HepG2 (cell line): ENCODE data around the gene PTPN22. TPM values are rescaled to one million over a fixed set of nuclear protein-coding genes. Genes with fewer than 3 reads are reported as not detected.
A peak's percentile ranks its signal among the peaks of the same experiment; 100 is the strongest.

ENCODE experiments used
- CC2D1A ChIP-seq: sonication (generic); formaldehyde crosslinking; IDR thresholded peaks from 2 replicates; pipeline ENCODE4 v1.8.1; 2023; ENCODE audit warnings: mild to moderate bottlenecking, missing genetic modification reagents
- GATA4 ChIP-seq: sonication (generic); IDR thresholded peaks from 2 replicates; pipeline ENCODE4 v1.6.1; 2016; ENCODE audit warnings: antibody characterized with exemption, low read depth, borderline replicate concordance
- HNF1A ChIP-seq, 2 experiments: sonication (generic) in 1 of 2; formaldehyde crosslinking in 1 of 2; IDR thresholded peaks; 2 replicates each; pipeline versions ENCODE4 v1.4.0 to v1.6.1; 2016 to 2020; ENCODE audit warnings: borderline replicate concordance in 1 of 2, low read depth in 1 of 2, mild to moderate bottlenecking in 1 of 2, missing genetic modification reagents in 1 of 2
- HOXA5 ChIP-seq: sonication (generic); formaldehyde crosslinking; IDR thresholded peaks from 2 replicates; pipeline ENCODE4 v1.4.0; 2020; ENCODE audit warnings: missing genetic modification reagents
- HOXA9 ChIP-seq: sonication (generic); formaldehyde crosslinking; IDR thresholded peaks from 2 replicates; pipeline ENCODE4 v1.8.1; 2022; ENCODE audit warnings: missing genetic modification reagents, mild to moderate bottlenecking, moderate library complexity, borderline replicate concordance
- JDP2 ChIP-seq: sonication (generic); formaldehyde crosslinking; IDR thresholded peaks from 2 replicates; pipeline ENCODE4 v1.8.1; 2022; ENCODE audit warnings: missing genetic modification reagents, borderline replicate concordance
- KDM5A ChIP-seq: fragments of 200-600 bp; sonication (generic); IDR thresholded peaks from 2 replicates; pipeline ENCODE4 v1.7.0; 2018; ENCODE audit warnings: antibody characterized with exemption, mild to moderate bottlenecking, low read length, borderline replicate concordance
- KLF13 ChIP-seq: sonication (generic); formaldehyde crosslinking; IDR thresholded peaks from 2 replicates; pipeline ENCODE4 v1.4.0; 2020; ENCODE audit warnings: mild to moderate bottlenecking, missing genetic modification reagents
- NFATC3 ChIP-seq: sonication (generic); formaldehyde crosslinking; IDR thresholded peaks from 2 replicates; pipeline ENCODE4 v1.5.1; 2020; ENCODE audit warnings: mild to moderate bottlenecking, missing genetic modification reagents
- PHF21A ChIP-seq: sonication (generic); formaldehyde crosslinking; IDR thresholded peaks from 2 replicates; pipeline ENCODE4 v1.5.0; 2020; ENCODE audit warnings: mild to moderate bottlenecking, missing genetic modification reagents
- PHF5A ChIP-seq: IDR thresholded peaks from one replicate; pipeline ENCODE4 v1.6.1; 2018; ENCODE audit warnings: low read depth, missing genetic modification reagents; ENCODE audit not compliant: unreplicated experiment
- POLR2AphosphoS5 ChIP-seq: IDR thresholded peaks from 2 replicates; pipeline ENCODE4 v1.6.1; 2012; ENCODE audit warnings: low read depth, low read length
- SUZ12 ChIP-seq: fragments of 150-350 bp; IDR thresholded peaks from 2 replicates; pipeline ENCODE4 v1.6.1; 2014; ENCODE audit warnings: low read depth, low read length
- TBL1XR1 ChIP-seq: fragments of 150-350 bp; IDR thresholded peaks from 2 replicates; pipeline ENCODE4 v1.6.1; 2014; ENCODE audit warnings: borderline replicate concordance, low read length; ENCODE audit not compliant: partially characterized antibody
- ZNF256 ChIP-seq: sonication (generic); formaldehyde crosslinking; conservative IDR thresholded peaks from 2 replicates; pipeline ENCODE4 v1.4.0; 2020; ENCODE audit warnings: missing genetic modification reagents
- ZNF839 ChIP-seq: sonication (generic); formaldehyde crosslinking; IDR thresholded peaks from 2 replicates; pipeline ENCODE4 v1.4.0; 2020; ENCODE audit warnings: missing genetic modification reagents, mild to moderate bottlenecking, borderline replicate concordance
- ZNF883 ChIP-seq: sonication (generic); formaldehyde crosslinking; IDR thresholded peaks from 2 replicates; pipeline ENCODE4 v1.5.1; 2020; ENCODE audit warnings: mild to moderate bottlenecking, missing genetic modification reagents; ENCODE audit errors: not compliant biosample characterization
- polyA plus RNA-seq, 8 experiments: library from polyadenylated mRNA; depleted of rRNA in 3 of 8; stranded (reverse) in 7 of 8; unstranded in 1 of 8; fragments of >200 nt; fragmentation: Illumina TruSeq in 4 of 8; extraction: Trizol in 4 of 8; gene quantifications; 2 replicates each; pipeline versions ENCODE4 v1.2.1 to v1.2.3, GENCODE V29; 2011 to 2016; ENCODE audit warnings: low read depth in 4 of 8, missing spikeins in 1 of 8, mixed read lengths in 1 of 8; ENCODE audit not compliant: insufficient read depth in 1 of 8
- total RNA-seq, 5 experiments: library from RNA; depleted of rRNA; stranded (reverse); fragments of >200 nt; fragmentation: Illumina TruSeq; extraction: Trizol; gene quantifications; 2 replicates each; pipeline ENCODE4 v1.2.3, GENCODE V29; 2016; ENCODE audit warnings: low read depth in 1 of 5
- TF ChIP-seq, protein P1 (sequence below): sonication (generic); formaldehyde crosslinking; IDR thresholded peaks from 2 replicates; pipeline ENCODE4 v1.9.0; 2021; ENCODE audit warnings: mild to moderate bottlenecking, missing genetic modification reagents

Gene PTPN22
- total and polyA plus RNA-seq, 2 of the 13 experiments (the other 11 are each of a cell fraction or from before 2014, with no cell fraction given), result not detected

- TF ChIP-seq, protein P1, sequence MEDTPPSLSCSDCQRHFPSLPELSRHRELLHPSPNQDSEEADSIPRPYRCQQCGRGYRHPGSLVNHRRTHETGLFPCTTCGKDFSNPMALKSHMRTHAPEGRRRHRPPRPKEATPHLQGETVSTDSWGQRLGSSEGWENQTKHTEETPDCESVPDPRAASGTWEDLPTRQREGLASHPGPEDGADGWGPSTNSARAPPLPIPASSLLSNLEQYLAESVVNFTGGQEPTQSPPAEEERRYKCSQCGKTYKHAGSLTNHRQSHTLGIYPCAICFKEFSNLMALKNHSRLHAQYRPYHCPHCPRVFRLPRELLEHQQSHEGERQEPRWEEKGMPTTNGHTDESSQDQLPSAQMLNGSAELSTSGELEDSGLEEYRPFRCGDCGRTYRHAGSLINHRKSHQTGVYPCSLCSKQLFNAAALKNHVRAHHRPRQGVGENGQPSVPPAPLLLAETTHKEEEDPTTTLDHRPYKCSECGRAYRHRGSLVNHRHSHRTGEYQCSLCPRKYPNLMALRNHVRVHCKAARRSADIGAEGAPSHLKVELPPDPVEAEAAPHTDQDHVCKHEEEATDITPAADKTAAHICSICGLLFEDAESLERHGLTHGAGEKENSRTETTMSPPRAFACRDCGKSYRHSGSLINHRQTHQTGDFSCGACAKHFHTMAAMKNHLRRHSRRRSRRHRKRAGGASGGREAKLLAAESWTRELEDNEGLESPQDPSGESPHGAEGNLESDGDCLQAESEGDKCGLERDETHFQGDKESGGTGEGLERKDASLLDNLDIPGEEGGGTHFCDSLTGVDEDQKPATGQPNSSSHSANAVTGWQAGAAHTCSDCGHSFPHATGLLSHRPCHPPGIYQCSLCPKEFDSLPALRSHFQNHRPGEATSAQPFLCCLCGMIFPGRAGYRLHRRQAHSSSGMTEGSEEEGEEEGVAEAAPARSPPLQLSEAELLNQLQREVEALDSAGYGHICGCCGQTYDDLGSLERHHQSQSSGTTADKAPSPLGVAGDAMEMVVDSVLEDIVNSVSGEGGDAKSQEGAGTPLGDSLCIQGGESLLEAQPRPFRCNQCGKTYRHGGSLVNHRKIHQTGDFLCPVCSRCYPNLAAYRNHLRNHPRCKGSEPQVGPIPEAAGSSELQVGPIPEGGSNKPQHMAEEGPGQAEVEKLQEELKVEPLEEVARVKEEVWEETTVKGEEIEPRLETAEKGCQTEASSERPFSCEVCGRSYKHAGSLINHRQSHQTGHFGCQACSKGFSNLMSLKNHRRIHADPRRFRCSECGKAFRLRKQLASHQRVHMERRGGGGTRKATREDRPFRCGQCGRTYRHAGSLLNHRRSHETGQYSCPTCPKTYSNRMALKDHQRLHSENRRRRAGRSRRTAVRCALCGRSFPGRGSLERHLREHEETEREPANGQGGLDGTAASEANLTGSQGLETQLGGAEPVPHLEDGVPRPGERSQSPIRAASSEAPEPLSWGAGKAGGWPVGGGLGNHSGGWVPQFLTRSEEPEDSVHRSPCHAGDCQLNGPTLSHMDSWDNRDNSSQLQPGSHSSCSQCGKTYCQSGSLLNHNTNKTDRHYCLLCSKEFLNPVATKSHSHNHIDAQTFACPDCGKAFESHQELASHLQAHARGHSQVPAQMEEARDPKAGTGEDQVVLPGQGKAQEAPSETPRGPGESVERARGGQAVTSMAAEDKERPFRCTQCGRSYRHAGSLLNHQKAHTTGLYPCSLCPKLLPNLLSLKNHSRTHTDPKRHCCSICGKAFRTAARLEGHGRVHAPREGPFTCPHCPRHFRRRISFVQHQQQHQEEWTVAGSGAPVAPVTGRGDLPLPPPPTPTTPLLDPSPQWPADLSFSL, result 0 out of 2 replicates have a peak, but pooled peaks have one; percentile 26
- TF ChIP-seq PHF21A (CRISPR knock-in tag) (peak; percentile 75), KLF13 (CRISPR knock-in tag) (no peak), ZNF883 (peak; percentile 75), GATA4 (peak; percentile 38; the same call in 1 of the 2 replicates), NFATC3 (CRISPR knock-in tag) (no peak), HNF1A (IDR thresholded peaks at IDR 0.05; ENCODE audit: low read depth) (no peak), HNF1A (CRISPR knock-in tag; IDR thresholded peaks at IDR 0.05; ENCODE audit: borderline replicate concordance) (peak; percentile 50; the same call in 1 of the 2 replicates), POLR2AphosphoS5 (peak; percentile 82), ZNF839 (CRISPR knock-in tag) (0 out of 2 replicates have a peak, but pooled peaks have one; percentile 13), HOXA5 (CRISPR knock-in tag) (peak; percentile 74), SUZ12 (peak; percentile 67), KDM5A (peak; percentile 61; the same call in 1 of the 2 replicates), JDP2 (peak; percentile 73; the same call in 1 of the 2 replicates), ZNF256 (CRISPR knock-in tag) (0 out of 2 replicates have a peak, but pooled peaks have one; percentile 18), HOXA9 (CRISPR knock-in tag) (0 out of 2 replicates have a peak, but pooled peaks have one; percentile 56), PHF5A (peak; percentile 17), TBL1XR1 (no peak), CC2D1A (no peak)
Observed at GRCh38 chr1:113811888-113812660, 59.4 kb downstream of the PTPN22 start, which contains the start of gene RSBN1 (continued).
